ENCODE data around the gene CD14.
"Not testable (repeated sequence)": the region's sequence is repeated elsewhere in the genome, so short reads cannot be mapped to it uniquely, and the experiment has no call there.

- TF ChIP-seq POLR2AphosphoS5 (IDR thresholded peaks at IDR 0.05; ENCODE audit: borderline replicate concordance, low read depth, low read length); EZH2 (IDR thresholded peaks at IDR 0.05): not testable (repeated sequence)
Measured at GRCh38 chr5:140603446-140603698, 29.6 kb downstream of the CD14 start.

Data from SK-N-MC (cell line).